A549 (cell line): ENCODE measurements around the gene PRKAG2. TPM values are rescaled to one million over a fixed set of nuclear protein-coding genes. Genes with fewer than 3 reads are reported as not detected.

Source experiments
- ATAC-seq, 2 experiments: fragments of 200-7000 bp in 1 of 2; fragments of >200 bp in 1 of 2; cut with Nextera tagmentation in 1 of 2; cut with Tn5 transposase in 1 of 2; 3 replicates each; pipeline versions ENCODE4 v1.8.0 to v1.9.1; 2018 to 2020; ENCODE audit warnings: mild to moderate bottlenecking in 1 of 2, moderate library complexity in 1 of 2
- CTCF ChIA-PET: fragments of 300-600 bp; sonication (Branson Sonifier 250); formaldehyde crosslinking; extraction: SDS; loops from one replicate; lab custom pipeline; 2021; ENCODE audit warnings: antibody characterized with exemption, inconsistent platforms; lab: Yijun Ruan, JAX
- POLR2A ChIA-PET: fragments of 350-600 bp; formaldehyde crosslinking; extraction: SDS; loops from one replicate; lab custom pipeline; 2021; ENCODE audit warnings: antibody characterized with exemption, inconsistent platforms; lab: Yijun Ruan, JAX
- DNase-seq, 2 experiments: peaks; one replicate each; pipeline versions ENCODE4 v3.0.0 to v3.0.0-alpha.2; 2011 to 2016; ENCODE audit warnings: low read depth in 1 of 2, low spot score in 1 of 2
- FAIRE-seq: peaks from 2 replicates; lab custom pipeline; 2011; peaks lifted over from hg19 to GRCh38; lab: Jason Lieb, UNC
- H3K27ac ChIP-seq, 2 experiments: fragments of >200 bp; sonication (Bioruptor Twin); formaldehyde crosslinking; 3 replicates each; pipeline ENCODE4 v1.5.1; 2016 to 2017
- H3K4me1 ChIP-seq: fragments of >200 bp; sonication (Bioruptor Twin); formaldehyde crosslinking; 3 replicates; pipeline ENCODE4 v1.6.1; 2016
- H3K4me2 ChIP-seq: fragments of >200 bp; sonication (Bioruptor Twin); formaldehyde crosslinking; 3 replicates; pipeline ENCODE4 v1.6.1; 2016
- H3K4me3 ChIP-seq: fragments of >200 bp; sonication (Bioruptor Twin); formaldehyde crosslinking; 3 replicates; pipeline ENCODE4 v1.5.1; 2016
- H3K9me3 ChIP-seq: fragments of >200 bp; sonication (Bioruptor Twin); formaldehyde crosslinking; 3 replicates; pipeline ENCODE4 v1.6.1; 2016
- BCL3 ChIP-seq: fragments of >200 bp; sonication (Bioruptor Twin); formaldehyde crosslinking; IDR thresholded peaks from 3 replicates; pipeline ENCODE4 v1.6.1; 2016
- BHLHE40 ChIP-seq: IDR thresholded peaks from 2 replicates; pipeline ENCODE4 v1.6.1; 2012; ENCODE audit warnings: low read depth, low read length, inconsistent platforms
- CBX2 ChIP-seq: fragments of 200-600 bp; sonication (generic); IDR thresholded peaks from 2 replicates; pipeline ENCODE4 v1.6.1; 2016; ENCODE audit warnings: low read depth, mild to moderate bottlenecking, borderline replicate concordance
- CBX8 ChIP-seq: fragments of 200-600 bp; sonication (generic); IDR thresholded peaks from 2 replicates; pipeline ENCODE4 v1.6.1; 2016
- CHD2 ChIP-seq: fragments of 150-350 bp; IDR thresholded peaks from 2 replicates; pipeline ENCODE4 v1.6.1; 2014; ENCODE audit warnings: low read length; ENCODE audit not compliant: partially characterized antibody
- E2F6 ChIP-seq: IDR thresholded peaks from 2 replicates; pipeline ENCODE4 v1.6.1; 2012; ENCODE audit warnings: low read depth, borderline replicate concordance
- EHF ChIP-seq: fragments of 250-450 bp; sonication (Bioruptor Pico); IDR thresholded peaks from 2 replicates; pipeline ENCODE4 v1.5.0; 2020; ENCODE audit warnings: mild to moderate bottlenecking
- EP300 ChIP-seq, 2 experiments: fragments of >200 bp; sonication (Bioruptor Twin); formaldehyde crosslinking; IDR thresholded peaks; 2 replicates in 1 of 2; 3 replicates in 1 of 2; pipeline ENCODE4 v1.6.1; 2016 to 2017
- ESRRA ChIP-seq: fragments of 150-350 bp; IDR thresholded peaks from 2 replicates; pipeline ENCODE4 v1.6.1; 2014; ENCODE audit warnings: mild to moderate bottlenecking, low read length, borderline replicate concordance
- FOSB ChIP-seq: fragments of 250-450 bp; sonication (Bioruptor Pico); IDR thresholded peaks from 2 replicates; pipeline ENCODE4 v1.5.0; 2020; ENCODE audit warnings: mild to moderate bottlenecking, moderate library complexity
- FOSL2 ChIP-seq, 2 experiments: fragments of 450-650 bp in 1 of 2; fragments of >200 bp in 1 of 2; sonication (Bioruptor Twin) in 1 of 2; formaldehyde crosslinking; IDR thresholded peaks; 2 replicates each; pipeline versions ENCODE4 v1.5.0 to v1.6.1; 2016 to 2020; ENCODE audit warnings: mild to moderate bottlenecking in 1 of 2, moderate library complexity in 1 of 2
- GATA3 ChIP-seq: IDR thresholded peaks from 2 replicates; pipeline ENCODE4 v1.6.1; 2012; ENCODE audit warnings: borderline replicate concordance
- HDAC2 ChIP-seq: fragments of 200-600 bp; sonication (generic); IDR thresholded peaks from 2 replicates; pipeline ENCODE4 v1.6.1; 2016
- HEYL ChIP-seq: fragments of 250-450 bp; sonication (Bioruptor Pico); IDR thresholded peaks from 2 replicates; pipeline ENCODE4 v1.8.0; 2021; ENCODE audit warnings: mild to moderate bottlenecking, moderate library complexity
- HOXA7 ChIP-seq: fragments of 250-450 bp; sonication (Bioruptor Pico); IDR thresholded peaks from 2 replicates; pipeline ENCODE4 v1.5.0; 2020; ENCODE audit warnings: mild to moderate bottlenecking, moderate library complexity
- JUN ChIP-seq, 2 experiments: fragments of >200 bp; sonication (Bioruptor Twin); formaldehyde crosslinking; IDR thresholded peaks; 2 replicates in 1 of 2; 3 replicates in 1 of 2; pipeline ENCODE4 v1.6.1; 2016 to 2017
- JUNB ChIP-seq: fragments of >200 bp; sonication (Bioruptor Twin); formaldehyde crosslinking; IDR thresholded peaks from 2 replicates; pipeline ENCODE4 v1.6.1; 2016
- KDM1A ChIP-seq: fragments of 200-600 bp; sonication (generic); IDR thresholded peaks from 2 replicates; pipeline ENCODE4 v1.6.1; 2016; ENCODE audit warnings: low read depth, mild to moderate bottlenecking
- MAFK ChIP-seq: fragments of 450-650 bp; IDR thresholded peaks from 2 replicates; pipeline ENCODE4 v1.6.1; 2014; ENCODE audit not compliant: partially characterized antibody
- MAZ ChIP-seq: fragments of 150-350 bp; IDR thresholded peaks from 2 replicates; pipeline ENCODE4 v1.6.1; 2014; ENCODE audit warnings: antibody characterized with exemption, low read depth, low read length, borderline replicate concordance
- MYC ChIP-seq: IDR thresholded peaks from 2 replicates; pipeline ENCODE4 v1.6.1; 2012; ENCODE audit warnings: mild to moderate bottlenecking, inconsistent platforms, low read length, improper control_type of control experiment, borderline replicate concordance
- NFE2L2 ChIP-seq: fragments of 150-350 bp; conservative IDR thresholded peaks from 2 replicates; pipeline ENCODE4 v1.6.1; 2014; ENCODE audit warnings: low read length
- PHF8 ChIP-seq: fragments of 200-600 bp; sonication (generic); IDR thresholded peaks from 2 replicates; pipeline ENCODE4 v1.6.1; 2016; ENCODE audit warnings: low read depth, mild to moderate bottlenecking, antibody characterized with exemption, moderate library complexity, borderline replicate concordance
- POLR2A ChIP-seq: IDR thresholded peaks from 2 replicates; pipeline ENCODE4 v1.6.1; 2012; ENCODE audit warnings: mild to moderate bottlenecking, low read length
- RAD21 ChIP-seq, 2 experiments: fragments of >200 bp in 1 of 2; sonication (Bioruptor Twin) in 1 of 2; formaldehyde crosslinking in 1 of 2; IDR thresholded peaks in 1 of 2; conservative IDR thresholded peaks in 1 of 2; 2 replicates in 1 of 2; 3 replicates in 1 of 2; pipeline ENCODE4 v1.6.1; 2012 to 2018; ENCODE audit warnings: inconsistent platforms in 1 of 2
- RARB ChIP-seq: fragments of 250-450 bp; sonication (Bioruptor Pico); IDR thresholded peaks from 2 replicates; pipeline ENCODE4 v1.8.0; 2021; ENCODE audit warnings: mild to moderate bottlenecking, moderate library complexity
- SMC3 ChIP-seq: fragments of >200 bp; sonication (Bioruptor Twin); formaldehyde crosslinking; IDR thresholded peaks from 3 replicates; pipeline ENCODE4 v1.6.1; 2018; ENCODE audit warnings: inconsistent platforms
- TP53 ChIP-seq: fragments of 250-450 bp; sonication (Bioruptor Pico); IDR thresholded peaks from 2 replicates; pipeline ENCODE4 v1.5.0; 2021; ENCODE audit warnings: mild to moderate bottlenecking, moderate library complexity
- ZNF302 ChIP-seq: fragments of 250-450 bp; sonication (Bioruptor Pico); IDR thresholded peaks from 2 replicates; pipeline ENCODE4 v1.9.0; 2021; ENCODE audit warnings: inconsistent platforms, mild to moderate bottlenecking, moderate library complexity
- WGBS: methylation state at CpG from one replicate; pipeline ENCODE4 v1.1.6; 2017; ENCODE audit errors: missing lambda C conversion rate; 5-methylcytosine and 5-hydroxymethylcytosine counted together
- polyA plus RNA-seq, 4 experiments: library from polyadenylated mRNA; depleted of rRNA in 3 of 4; stranded (reverse); fragments of >200 nt; fragmentation: RNase III in 1 of 4; extraction: RNeasy Plus Mini Kit Qiagen cat#74134 plus additional on column Dnase treatment in 1 of 4; gene quantifications; 2 replicates in 3 of 4; 3 replicates in 1 of 4; pipeline ENCODE4 v1.2.3, GENCODE V29; 2011 to 2017
- TF ChIP-seq, protein P1 (sequence below): fragments of 450-650 bp; IDR thresholded peaks from 2 replicates; pipeline ENCODE4 v1.6.1; 2014; ENCODE audit warnings: antibody characterized with exemption
- TF ChIP-seq, protein P2 (sequence below): fragments of >200 bp; sonication (Bioruptor Twin); formaldehyde crosslinking; IDR thresholded peaks from 2 replicates; pipeline ENCODE4 v1.6.1; 2016

PRKAG2 gene
- polyA plus RNA-seq, 2 of the 4 experiments (the other 2 are of a cell fraction) = 26.5 to 31.7 TPM

DNA sequence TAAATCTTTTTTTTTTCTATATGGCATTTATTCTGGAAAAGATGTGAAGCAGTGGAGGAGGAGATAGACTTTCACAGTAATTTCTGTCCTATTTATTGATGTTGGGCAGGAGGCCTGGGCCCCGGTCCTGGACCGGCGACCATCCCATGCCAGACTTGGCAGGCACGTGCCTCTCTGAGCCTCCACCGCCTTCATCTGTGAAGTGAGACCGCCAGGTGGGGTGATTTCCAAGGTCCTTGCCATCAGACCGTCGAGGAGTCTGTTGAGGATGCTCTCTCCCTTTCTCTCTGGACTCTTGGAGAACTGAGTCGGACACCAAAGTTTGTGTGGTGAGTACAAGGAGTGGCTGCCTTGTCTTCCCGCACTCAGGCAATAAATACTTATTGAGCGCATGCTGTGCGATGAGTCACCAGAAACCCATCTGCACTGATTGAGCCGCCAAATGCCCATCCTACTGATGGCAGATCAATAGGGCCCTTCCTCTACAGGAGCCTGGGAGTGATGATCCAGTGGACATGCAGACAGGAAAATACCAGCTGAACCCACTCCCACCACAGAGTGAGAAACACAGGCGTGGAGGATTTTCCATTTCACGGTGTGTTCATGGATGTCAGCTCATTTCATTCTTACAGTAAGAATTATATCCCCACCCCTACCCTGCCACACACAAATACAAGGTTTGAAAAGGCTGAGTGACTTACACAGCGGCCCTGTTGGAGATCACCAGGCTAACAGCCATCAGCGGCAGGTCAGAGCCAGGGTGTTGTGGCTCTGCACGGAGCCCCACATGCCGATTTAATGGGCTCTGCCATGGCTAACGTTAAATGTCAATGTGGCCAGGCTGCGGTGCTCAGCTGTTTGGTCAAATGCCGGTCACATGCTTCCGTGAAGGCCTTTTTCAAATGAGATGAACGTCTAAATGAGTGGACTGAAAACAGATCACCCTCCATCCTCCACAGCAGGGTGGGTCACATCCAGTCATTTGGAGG lies 11.5 kb upstream of the PRKAG2 start:
- no peak for FAIRE-seq
- POLR2A ChIA-PET = no interaction called here
- peak in 1 of 2 experiments; percentile 41; a peak in 1 of 6 replicates for ATAC-seq
- CTCF ChIA-PET = interaction anchor here (0.8 kb wide), 1 partner anchor 106 kb away, joined by 3 read pairs; no protein-coding TSS in a partner anchor
- no peak for DNase-seq
- Histone ChIP-seq H3K4me3 (no peak overlapping the region), H3K9me3 (no peaks in the 10 kb centered on the region), H3K4me2 (no peak overlapping the region), H3K4me1 (no peaks in the 10 kb centered on the region), H3K27ac (no peak overlapping the region)
- WGBS = 58% methylated on average over 20 of the region's 24 CpGs
- TF ChIP-seq FOSL2 (IDR thresholded peaks at IDR 0.05) (no peak), FOSL2 (CRISPR knock-in tag; IDR thresholded peaks at IDR 0.05) (peak; percentile 22; the same call in 1 of the 2 replicates), MAFK (no peak)

- ChIA-PET CTCF (interaction anchor here (1.2 kb wide), 1 partner anchor 10 kb away, joined by 3 read pairs; the partner anchor contains the start of gene PRKAG2), POLR2A (no interaction called here)
- DNase-seq (no peak), FAIRE-seq (no peak)
- Histone ChIP-seq H3K4me3 (no peak overlapping the region), H3K4me2 (no peak overlapping the region)
- WGBS = 56% methylated on average over 15 of the region's 15 CpGs
- TF ChIP-seq PHF8 = no peak
- TF ChIP-seq FOSB (CRISPR knock-in tag) = no peak
- no peak for TF ChIP-seq FOSL2 (IDR thresholded peaks at IDR 0.05)
- TF ChIP-seq FOSL2 (CRISPR knock-in tag; IDR thresholded peaks at IDR 0.05) = no peak
- no peak for TF ChIP-seq ESRRA
- TF ChIP-seq CHD2 = no peak
- TF ChIP-seq, protein P1, sequence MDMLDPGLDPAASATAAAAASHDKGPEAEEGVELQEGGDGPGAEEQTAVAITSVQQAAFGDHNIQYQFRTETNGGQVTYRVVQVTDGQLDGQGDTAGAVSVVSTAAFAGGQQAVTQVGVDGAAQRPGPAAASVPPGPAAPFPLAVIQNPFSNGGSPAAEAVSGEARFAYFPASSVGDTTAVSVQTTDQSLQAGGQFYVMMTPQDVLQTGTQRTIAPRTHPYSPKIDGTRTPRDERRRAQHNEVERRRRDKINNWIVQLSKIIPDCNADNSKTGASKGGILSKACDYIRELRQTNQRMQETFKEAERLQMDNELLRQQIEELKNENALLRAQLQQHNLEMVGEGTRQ = no peak
- no peak for TF ChIP-seq BCL3
- no peak for TF ChIP-seq JUNB
- TF ChIP-seq RAD21 (conservative IDR thresholded peaks at IDR 0.05 in 1 of 2, IDR thresholded peaks at IDR 0.05 in 1 of 2) = no peak
- no peak for TF ChIP-seq BHLHE40
- no peak for TF ChIP-seq MAZ
- no peak for TF ChIP-seq HOXA7
- no peak for TF ChIP-seq RARB
- no peak for TF ChIP-seq JUN (IDR thresholded peaks at IDR 0.05)
- TF ChIP-seq E2F6 = no peak
- no peak for TF ChIP-seq SMC3
- no peak for TF ChIP-seq GATA3
- no peak for TF ChIP-seq EHF (CRISPR knock-in tag)
- TF ChIP-seq, all 56 proteins: peak for 0
- H3K27ac ChIP-seq = no peak overlapping the region
- no peaks in the 10 kb centered on the region for H3K9me3 ChIP-seq
- no peak for ATAC-seq
- no peaks in the 10 kb centered on the region for H3K4me1 ChIP-seq
These were observed 9.9 kb upstream of the PRKAG2 start for GRCh38 chr7:151886783-151887182.

GRCh38 chr7:151885202-151885580 lies 8.3 kb upstream of the PRKAG2 start:
- H3K9me3 ChIP-seq = no peaks in the 10 kb centered on the region
- H3K27ac ChIP-seq = no peak overlapping the region
- H3K4me1 ChIP-seq = no peaks in the 10 kb centered on the region
- 32% methylated on average over 7 of the region's 7 CpGs for WGBS
- no peak overlapping the region for H3K4me2 ChIP-seq
- ATAC-seq = no peak
- H3K4me3 ChIP-seq = no peak overlapping the region
- TF ChIP-seq FOSB (CRISPR knock-in tag) (no peak), MYC (no peak), POLR2A (no peak), FOSL2 (IDR thresholded peaks at IDR 0.05) (no peak), FOSL2 (CRISPR knock-in tag; IDR thresholded peaks at IDR 0.05) (no peak), HDAC2 (no peak), CBX2 (no peak), ZNF302 (CRISPR knock-in tag) (no peak), TP53 (CRISPR knock-in tag) (no peak), EP300 (IDR thresholded peaks at IDR 0.05) (no peak), EHF (CRISPR knock-in tag) (no peak), HOXA7 (no peak), NFE2L2 (no peak), CBX8 (no peak), ESRRA (no peak), JUN (IDR thresholded peaks at IDR 0.05) (no peak), HEYL (CRISPR knock-in tag) (no peak), MAFK (no peak), MAZ (no peak), KDM1A (no peak)
- TF ChIP-seq, protein P2, sequence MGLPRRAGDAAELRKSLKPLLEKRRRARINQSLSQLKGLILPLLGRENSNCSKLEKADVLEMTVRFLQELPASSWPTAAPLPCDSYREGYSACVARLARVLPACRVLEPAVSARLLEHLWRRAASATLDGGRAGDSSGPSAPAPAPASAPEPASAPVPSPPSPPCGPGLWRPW = no peak
- no peak for FAIRE-seq
- DNase-seq = no peak
- POLR2A ChIA-PET = no interaction called here
- CTCF ChIA-PET = interaction anchor here (0.6 to 1.0 kb wide), 2 partner anchors 48 to 103 kb away, joined by 3 read pairs; no protein-coding TSS in a partner anchor
